D721Med (cell line): ENCODE data around the gene KNDC1.
A peak's percentile ranks its signal among the peaks of the same experiment; 100 is the strongest.
"Not testable (repeated sequence)": the region's sequence is repeated elsewhere in the genome, so short reads cannot be mapped to it uniquely, and the experiment has no call there.

ENCODE experiments used
- DNase-seq: peaks from one replicate; pipeline ENCODE4 v3.0.0; 2011; ENCODE audit warnings: low spot score; ENCODE audit not compliant: insufficient read length
- FAIRE-seq: peaks from 2 replicates; lab custom pipeline; 2011; peaks lifted over from hg19 to GRCh38; lab: Jason Lieb, UNC
- CTCF ChIP-seq: IDR thresholded peaks from 2 replicates; pipeline ENCODE4 v1.5.1; 2012; ENCODE audit warnings: mild to moderate bottlenecking, control low read depth; ENCODE audit not compliant: insufficient read depth; ENCODE audit errors: missing control alignments

KNDC1 gene

GRCh38 chr10:133259602-133259989 is 99.6 kb downstream of the KNDC1 start:
- FAIRE-seq (no peak), DNase-seq (no peak)
- TF ChIP-seq CTCF: no peak

DNA sequence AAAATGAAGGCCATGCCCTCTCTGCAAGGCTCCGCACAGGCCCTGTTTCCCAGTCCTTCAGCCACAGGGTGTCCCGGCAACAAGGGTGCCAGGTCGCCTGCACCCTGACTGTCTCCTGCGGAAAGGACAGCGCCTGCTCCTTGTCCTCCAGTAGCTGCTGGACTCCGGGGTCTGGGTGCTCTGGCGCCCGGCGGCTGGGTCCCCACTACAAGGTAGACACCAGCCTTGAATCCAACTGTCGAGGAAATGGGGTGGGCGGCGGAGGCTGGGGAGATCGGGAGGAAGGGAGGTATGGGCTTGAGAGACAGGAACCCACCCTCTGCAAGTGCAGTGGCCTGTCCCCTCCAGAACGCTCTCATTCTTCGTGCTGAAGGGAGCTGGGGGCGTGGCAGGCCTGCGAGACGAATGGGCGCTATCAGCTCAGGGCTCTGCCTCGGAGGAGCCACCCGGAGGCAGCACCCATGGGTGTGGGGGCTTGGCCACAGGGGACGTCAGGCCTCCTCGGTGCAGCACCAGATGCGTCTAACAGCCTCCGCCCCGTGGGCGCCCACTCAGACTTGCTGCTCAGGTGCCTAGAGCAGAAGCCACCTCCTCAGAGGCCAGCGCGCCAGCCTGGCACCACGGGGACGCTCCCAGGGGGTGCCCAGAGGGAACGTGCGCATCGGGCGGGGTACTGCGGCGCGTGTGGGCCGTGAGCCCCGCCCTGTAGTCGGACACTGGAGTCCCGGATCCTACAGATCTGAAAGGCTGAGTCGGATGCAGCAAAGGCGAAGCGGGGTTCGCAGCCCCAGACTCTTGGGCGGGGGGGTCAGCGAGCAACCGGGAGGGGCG is 101.1 kb downstream of the KNDC1 start:
- peak; percentile 43 for DNase-seq
- no peak for FAIRE-seq
- TF ChIP-seq CTCF: no peak

GRCh38 chr10:133261726-133262325 is 101.8 kb downstream of the KNDC1 start:
- no peak for TF ChIP-seq CTCF
- DNase-seq: peak; percentile 79
- no peak for FAIRE-seq

GRCh38 chr10:133262696-133263095 is 102.7 kb downstream of the KNDC1 start:
- DNase-seq: no peak

GRCh38 chr10:133263674-133264073 is 103.7 kb downstream of the KNDC1 start:
- no peak for TF ChIP-seq CTCF
- FAIRE-seq (no peak), DNase-seq (no peak)

More at GRCh38 chr10:133262696-133263095, 102.7 kb downstream of the KNDC1 start:
- TF ChIP-seq CTCF: no peak
- FAIRE-seq: no peak

GRCh38 chr10:133264461-133264860 is 104.4 kb downstream of the KNDC1 start:
- TF ChIP-seq CTCF: no peak
- no peak for DNase-seq
- no peak for FAIRE-seq

DNA sequence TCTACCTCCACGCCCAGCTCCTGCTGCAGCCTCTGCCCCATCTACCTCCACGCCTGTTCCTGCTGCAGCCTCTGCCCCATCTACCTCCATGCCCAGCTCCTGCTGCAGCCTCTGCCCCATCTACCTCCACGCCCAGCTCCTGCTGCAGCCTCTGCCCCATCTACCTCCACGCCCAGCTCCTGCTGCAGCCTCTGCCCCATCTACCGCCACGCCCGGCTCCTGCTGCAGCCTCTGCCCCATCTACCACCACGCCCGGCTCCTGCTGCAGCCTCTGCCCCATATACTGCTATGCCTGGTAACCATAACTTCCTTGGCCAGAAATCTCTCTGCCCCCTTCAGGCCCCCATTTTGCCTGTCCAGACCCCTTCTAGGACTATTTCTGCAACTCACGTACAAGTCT is 105.0 kb downstream of the KNDC1 start:
- not testable (repeated sequence) for DNase-seq, FAIRE-seq
